OCI-LY1 (cell line): ENCODE results near the gene ZFP28.

Experiments
- H2AFZ ChIP-seq: fragments of 200-600 bp; sonication (generic), shearing (Covaris generic); 2 replicates; pipeline ENCODE4 v1.6.0; 2014; ENCODE audit warnings: antibody characterized with exemption, mild to moderate bottlenecking, low read length
- H3F3A ChIP-seq: fragments of 200-600 bp; sonication (generic), shearing (Covaris generic); 2 replicates; pipeline ENCODE4 v1.6.0; 2014; ENCODE audit warnings: mild to moderate bottlenecking, antibody characterized with exemption, low read length, moderate library complexity; ENCODE audit not compliant: insufficient read depth
- H3K27ac ChIP-seq: fragments of 200-600 bp; sonication (generic); 2 replicates; pipeline ENCODE4 v1.5.1; 2014; ENCODE audit warnings: low read length, mixed run types, mild to moderate bottlenecking, low read depth; ENCODE audit not compliant: poor library complexity, severe bottlenecking
- H3K27me3 ChIP-seq: fragments of 200-600 bp; sonication (generic); 2 replicates; pipeline ENCODE4 v1.6.0; 2014; ENCODE audit warnings: antibody characterized with exemption, mild to moderate bottlenecking, low read length, moderate library complexity; ENCODE audit not compliant: insufficient read depth
- H3K36me3 ChIP-seq: fragments of 200-600 bp; sonication (generic); 2 replicates; pipeline ENCODE4 v1.6.1; 2014; ENCODE audit warnings: mild to moderate bottlenecking, antibody characterized with exemption, low read length, moderate library complexity, mixed read lengths; ENCODE audit not compliant: insufficient read depth
- H3K4me1 ChIP-seq: fragments of 200-600 bp; sonication (generic); 2 replicates; pipeline ENCODE4 v1.5.1; 2014; ENCODE audit warnings: mild to moderate bottlenecking, low read length, moderate library complexity; ENCODE audit not compliant: insufficient read depth, severe bottlenecking
- H3K4me2 ChIP-seq: fragments of 200-600 bp; sonication (generic), shearing (Covaris generic); 2 replicates; pipeline ENCODE4 v1.6.1; 2014; ENCODE audit warnings: low read length
- H3K4me3 ChIP-seq: fragments of 200-600 bp; sonication (generic); 2 replicates; pipeline ENCODE4 v1.5.1; 2014; ENCODE audit warnings: low read length, low read depth, mild to moderate bottlenecking, mixed read lengths; ENCODE audit not compliant: poor library complexity, severe bottlenecking
- H3K79me2 ChIP-seq: fragments of 200-600 bp; shearing (Covaris generic); 2 replicates; pipeline ENCODE4 v1.6.1; 2016; ENCODE audit warnings: mixed run types, low read length, mixed read lengths; ENCODE audit not compliant: insufficient read depth
- H3K9ac ChIP-seq: fragments of 200-600 bp; sonication (generic), shearing (Covaris generic); 2 replicates; pipeline ENCODE4 v1.6.1; 2014; ENCODE audit warnings: mild to moderate bottlenecking, low read length, mixed read lengths
- H3K9me2 ChIP-seq: fragments of 200-600 bp; sonication (generic), shearing (Covaris generic); 2 replicates; pipeline ENCODE4 v1.6.1; 2014; ENCODE audit warnings: low read depth, mild to moderate bottlenecking, low read length, mixed read lengths
- H3K9me3 ChIP-seq: fragments of 200-600 bp; shearing (Covaris generic); 2 replicates; pipeline ENCODE4 v1.6.1; 2014; ENCODE audit warnings: low read length, mixed read lengths
- H4K20me1 ChIP-seq: fragments of 200-600 bp; sonication (generic), shearing (Covaris generic); 2 replicates; pipeline ENCODE4 v1.6.0; 2016; ENCODE audit warnings: mild to moderate bottlenecking, low read length; ENCODE audit not compliant: insufficient read depth
- CTCF ChIP-seq: fragments of 200-600 bp; sonication (generic), shearing (Covaris generic); IDR thresholded peaks from 2 replicates; pipeline ENCODE4 v1.5.1; 2017; ENCODE audit warnings: mild to moderate bottlenecking, antibody characterized with exemption, low read length, moderate library complexity, mixed read lengths
- EZH2 ChIP-seq: fragments of 200-600 bp; sonication (generic), shearing (Covaris generic); IDR thresholded peaks from 2 replicates; pipeline ENCODE4 v1.8.0; 2017; ENCODE audit warnings: borderline replicate concordance, mixed run types, mild to moderate bottlenecking, antibody characterized with exemption, low read length, moderate library complexity, mixed read lengths

ZFP28 gene

GRCh38 chr19:56507446-56508289 is 31.1 kb upstream of the ZFP28 start, which contains the start of gene ZNF471:
Gene ZNF471 (plus strand): TSS chr19:56507855. CDS start chr19:56511572, 3,717 bp downstream.
- H3K4me2 ChIP-seq, result no peak within 1 kb of the TSS
- H3K27ac ChIP-seq, result no peak within 1 kb of the TSS
- H3K27me3 ChIP-seq, result no peaks in the 10 kb centered on the region
- no peaks in the 10 kb centered on the region for H3K9me3 ChIP-seq
- H3K36me3 ChIP-seq, result no peaks in the 10 kb centered on the region
- H3K9ac ChIP-seq, result no peak within 1 kb of the TSS
- no peaks in the 10 kb centered on the region for H4K20me1 ChIP-seq
- no peak for TF ChIP-seq CTCF
- no peak for TF ChIP-seq EZH2
- no peak within 1 kb of the TSS for H2AFZ ChIP-seq
- no peaks in the 10 kb centered on the region for H3K4me1 ChIP-seq
- H3K4me3 ChIP-seq, result no peak within 1 kb of the TSS
- H3K79me2 ChIP-seq, result no peaks in the 10 kb centered on the region
- H3F3A ChIP-seq, result no peaks in the 10 kb centered on the region
- no peaks in the 10 kb centered on the region for H3K9me2 ChIP-seq

DNA sequence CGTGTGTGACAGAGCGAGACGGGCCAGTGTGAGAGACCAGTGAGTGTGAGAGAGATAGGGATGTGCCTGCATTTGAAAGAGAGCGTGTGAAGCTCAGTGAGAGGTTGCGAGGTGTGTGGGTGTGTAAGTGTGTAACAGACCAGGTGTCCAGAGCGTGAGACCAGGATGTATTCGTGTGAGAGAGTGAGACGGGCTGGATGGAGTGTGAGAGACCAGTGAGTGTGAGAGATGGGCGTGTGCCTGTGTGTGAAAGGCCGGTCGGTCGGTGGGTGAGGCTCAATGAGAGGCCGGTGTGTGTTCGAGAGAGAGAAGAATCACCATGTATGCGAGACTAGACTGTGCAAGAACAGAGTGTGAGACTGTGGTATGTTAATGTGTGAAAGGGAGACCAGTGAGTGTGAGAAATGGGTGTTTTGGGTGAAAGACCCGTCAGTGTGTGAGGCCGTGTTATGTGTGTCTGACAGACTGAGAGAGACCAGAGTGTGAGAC is 30.4 kb upstream of the ZFP28 start:
- Histone ChIP-seq H3K4me3 (no peak overlapping the region), H3K27ac (no peak overlapping the region), H3K79me2 (no peaks in the 10 kb centered on the region), H4K20me1 (no peaks in the 10 kb centered on the region), H2AFZ (no peak overlapping the region), H3K4me1 (no peaks in the 10 kb centered on the region), H3K9ac (no peak overlapping the region), H3F3A (no peaks in the 10 kb centered on the region), H3K9me3 (0 out of 2 replicates have a peak, but pooled peaks cover 2% of the 10 kb centered on the region), H3K4me2 (no peak overlapping the region), H3K9me2 (no peaks in the 10 kb centered on the region), H3K36me3 (no peaks in the 10 kb centered on the region), H3K27me3 (no peaks in the 10 kb centered on the region)
- no peak for TF ChIP-seq CTCF
- TF ChIP-seq EZH2, result no peak

DNA sequence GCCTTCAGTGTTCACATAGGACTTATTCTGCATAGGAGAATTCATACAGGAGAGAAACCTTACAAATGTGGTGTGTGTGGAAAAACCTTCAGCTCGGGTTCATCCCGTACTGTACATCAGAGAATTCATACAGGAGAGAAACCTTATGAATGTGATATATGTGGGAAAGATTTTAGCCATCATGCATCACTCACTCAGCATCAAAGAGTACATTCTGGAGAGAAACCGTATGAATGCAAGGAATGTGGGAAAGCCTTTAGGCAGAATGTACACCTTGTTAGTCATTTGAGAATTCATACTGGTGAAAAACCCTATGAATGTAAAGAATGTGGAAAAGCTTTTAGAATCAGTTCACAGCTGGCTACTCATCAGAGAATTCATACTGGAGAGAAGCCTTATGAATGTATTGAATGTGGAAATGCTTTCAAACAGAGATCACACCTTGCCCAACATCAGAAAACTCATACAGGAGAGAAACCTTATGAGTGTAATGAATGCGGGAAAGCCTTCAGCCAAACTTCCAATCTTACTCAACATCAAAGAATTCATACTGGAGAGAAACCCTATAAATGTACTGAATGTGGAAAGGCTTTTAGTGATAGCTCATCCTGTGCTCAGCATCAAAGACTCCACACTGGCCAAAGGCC is 13.4 kb upstream of the ZFP28 start:
- Histone ChIP-seq H3K9me2 (no peaks in the 10 kb centered on the region), H3K4me2 (no peak overlapping the region), H4K20me1 (no peaks in the 10 kb centered on the region), H3K4me1 (no peaks in the 10 kb centered on the region), H2AFZ (no peak overlapping the region), H3K27ac (no peak overlapping the region), H3K9me3 (peaks cover 30% of the 10 kb centered on the region), H3K27me3 (no peaks in the 10 kb centered on the region), H3K9ac (no peak overlapping the region), H3F3A (no peaks in the 10 kb centered on the region), H3K4me3 (no peak overlapping the region), H3K36me3 (no peaks in the 10 kb centered on the region), H3K79me2 (no peaks in the 10 kb centered on the region)
- TF ChIP-seq EZH2 (no peak), CTCF (no peak)
